GM12878 (cell line): ENCODE data around the gene CLEC2A. TPM values are rescaled to one million over a fixed set of nuclear protein-coding genes. Genes with fewer than 3 reads are reported as not detected.

Source experiments
- ATAC-seq: fragments of 200-7000 bp; cut with Tn5 transposase; 3 replicates; pipeline ENCODE4 v1.9.1; 2020; ENCODE audit warnings: mild to moderate bottlenecking, moderate library complexity
- BruUV-seq: library from RNA; stranded (reverse); fragments of 400-500 nt; replicated peaks from 2 replicates; lab custom pipeline; 2021; lab: Mats Ljungman, UMichigan
- CTCF ChIA-PET: fragments of 300-600 bp; sonication (Branson Sonifier 250); formaldehyde crosslinking; extraction: SDS; loops from one replicate; lab custom pipeline; 2021; ENCODE audit warnings: inconsistent platforms; lab: Yijun Ruan, JAX
- POLR2A ChIA-PET: fragments of 350-600 bp; formaldehyde crosslinking; extraction: SDS; loops from one replicate; lab custom pipeline; 2021; ENCODE audit warnings: inconsistent platforms; lab: Charles Lee
- RAD21 ChIA-PET: fragments of 300-600 bp; sonication (Branson Sonifier 250); formaldehyde crosslinking; loops from one replicate; lab custom pipeline; 2023; ENCODE audit warnings: antibody characterized with exemption; ENCODE audit not compliant: unreplicated experiment; lab: Charles Lee
- SMC1A ChIA-PET: fragments of 300-600 bp; sonication (Branson Sonifier 250); formaldehyde crosslinking; loops from one replicate; lab custom pipeline; 2023; ENCODE audit not compliant: unreplicated experiment, uncharacterized antibody; lab: Charles Lee
- DNase-seq: peaks from one replicate; pipeline ENCODE4 v3.0.0-alpha.2; 2011; ENCODE audit warnings: low read depth, low spot score
- FAIRE-seq: peaks from 3 replicates; lab custom pipeline; 2011; peaks lifted over from hg19 to GRCh38; lab: Jason Lieb, UNC
- H2AFZ ChIP-seq: 2 replicates; pipeline ENCODE4 v1.6.0; 2011; ENCODE audit warnings: low read depth, low read length, control low read depth; ENCODE audit not compliant: control insufficient read depth
- H3K27ac ChIP-seq: 2 replicates; pipeline ENCODE4 v1.5.1; 2011; ENCODE audit warnings: control low read depth; ENCODE audit not compliant: control insufficient read depth, insufficient read depth
- H3K27me3 ChIP-seq, 2 experiments: replicated peaks in 1 of 2; 2 replicates each; pipeline versions ENCODE4 v1.6.0 to v1.6.1; 2011; ENCODE audit warnings: low read length in 1 of 2; ENCODE audit not compliant: control insufficient read depth in 2 of 2, insufficient read depth in 2 of 2
- H3K36me3 ChIP-seq, 2 experiments: 2 replicates each; pipeline ENCODE4 v1.5.1; 2011; ENCODE audit warnings: low read length in 1 of 2; ENCODE audit not compliant: control insufficient read depth in 2 of 2, insufficient read depth in 2 of 2
- H3K4me1 ChIP-seq: 2 replicates; pipeline ENCODE4 v1.6.1; 2011; ENCODE audit warnings: mild to moderate bottlenecking, low read length, moderate library complexity, mixed read lengths; ENCODE audit not compliant: control insufficient read depth, insufficient read depth
- H3K4me2 ChIP-seq: 2 replicates; pipeline ENCODE4 v1.6.0; 2011; ENCODE audit warnings: control low read depth; ENCODE audit not compliant: control insufficient read depth, insufficient read depth
- H3K4me3 ChIP-seq: fragments of 200-600 bp; sonication (generic); 2 replicates; pipeline ENCODE4 v1.5.1; 2016
- H3K79me2 ChIP-seq: 2 replicates; pipeline ENCODE4 v1.6.0; 2011; ENCODE audit warnings: low read length; ENCODE audit not compliant: control insufficient read depth, insufficient read depth
- H3K9ac ChIP-seq: 2 replicates; pipeline ENCODE4 v1.8.0; 2011; ENCODE audit warnings: low read length, control low read depth, mixed read lengths; ENCODE audit not compliant: control insufficient read depth, insufficient read depth
- H3K9me3 ChIP-seq: replicated peaks from 3 replicates; pipeline ENCODE4 v1.5.1; 2011; ENCODE audit warnings: mild to moderate bottlenecking, low read length; ENCODE audit not compliant: control insufficient read depth, insufficient read depth
- H4K20me1 ChIP-seq: 2 replicates; pipeline ENCODE4 v1.6.0; 2011; ENCODE audit not compliant: control insufficient read depth, insufficient read depth
- ATF7 ChIP-seq: fragments of 450-650 bp; IDR thresholded peaks from 2 replicates; pipeline ENCODE4 v1.6.1; 2016; ENCODE audit warnings: low read depth, mild to moderate bottlenecking
- BHLHE40 ChIP-seq, 2 experiments: fragments of 450-650 bp in 1 of 2; IDR thresholded peaks; 2 replicates each; pipeline ENCODE4 v1.6.1; 2011 to 2017; ENCODE audit warnings: low read depth in 2 of 2, borderline replicate concordance in 1 of 2, improper control_type of control experiment in 1 of 2, low read length in 1 of 2, mild to moderate bottlenecking in 1 of 2
- CREB1 ChIP-seq: IDR thresholded peaks from 2 replicates; pipeline ENCODE4 v1.6.1; 2012; ENCODE audit warnings: low read depth, mild to moderate bottlenecking, inconsistent platforms
- HCFC1 ChIP-seq: fragments of 150-350 bp; IDR thresholded peaks from 2 replicates; pipeline ENCODE4 v1.6.1; 2014; ENCODE audit warnings: low read length
- KLF5 ChIP-seq: fragments of 450-650 bp; IDR thresholded peaks from 2 replicates; pipeline ENCODE4 v1.6.1; 2014; ENCODE audit warnings: mild to moderate bottlenecking; ENCODE audit not compliant: partially characterized antibody
- RCOR1 ChIP-seq: conservative IDR thresholded peaks from 2 replicates; pipeline ENCODE4 v1.6.1; 2012; ENCODE audit warnings: low read depth, low read length, improper control_type of control experiment
- SIX5 ChIP-seq: IDR thresholded peaks from 2 replicates; pipeline ENCODE4 v1.6.1; 2011; ENCODE audit warnings: mild to moderate bottlenecking, low read depth, low read length, moderate library complexity; ENCODE audit not compliant: severe bottlenecking
- SMAD1 ChIP-seq: fragments of 450-650 bp; IDR thresholded peaks from 2 replicates; pipeline ENCODE4 v1.6.1; 2018; ENCODE audit warnings: mild to moderate bottlenecking, low read depth; ENCODE audit not compliant: partially characterized antibody
- SP1 ChIP-seq: IDR thresholded peaks from one replicate; pipeline ENCODE4 v1.6.1; 2011; ENCODE audit warnings: low read depth, low read length
- TAF1 ChIP-seq: IDR thresholded peaks from 2 replicates; pipeline ENCODE4 v1.6.1; 2011; ENCODE audit warnings: mild to moderate bottlenecking, low read depth, low read length, borderline replicate concordance
- YBX1 ChIP-seq: fragments of 450-650 bp; IDR thresholded peaks from 2 replicates; pipeline ENCODE4 v1.6.1; 2016; ENCODE audit warnings: antibody characterized with exemption
- WGBS: methylation state at CpG from one replicate; pipeline ENCODE4 v1.1.6; 2016; ENCODE audit warnings: low lambda C conversion rate; ENCODE audit not compliant: insufficient replicate concordance, insufficient coverage; ENCODE audit errors: missing lambda C conversion rate; 5-methylcytosine and 5-hydroxymethylcytosine counted together
- in situ Hi-C: fragments of 300-500 bp; cut with MboI; formaldehyde crosslinking; loops from 9 replicates; pipeline ENCODE4 v1.14.3; 2018; ENCODE audit warnings: mixed read lengths
- intact Hi-C: fragments of 100-400 bp; cut with micrococcal nuclease; formaldehyde crosslinking; loops from one replicate; pipeline ENCODE4 v1.14.2; 2022; ENCODE audit not compliant: unreplicated experiment
- polyA plus RNA-seq, 11 experiments: library from polyadenylated mRNA; depleted of rRNA in 4 of 11; unstranded in 6 of 11; stranded (reverse) in 5 of 11; fragments of >200 nt; fragmentation: Nextera tagmentation in 4 of 11; fragmentation: Illumina TruSeq in 1 of 11; extraction: Ambion mirVana in 4 of 11; extraction: Trizol in 1 of 11; gene quantifications; 1 replicate in 1 of 11; 2 replicates in 10 of 11; pipeline versions ENCODE4 v1.2.1 to v1.2.3, GENCODE V29; 2011 to 2016; ENCODE audit warnings: inconsistent platforms in 2 of 11, missing spikeins in 2 of 11, low read depth in 1 of 11
- total RNA-seq, 4 experiments: library from RNA; depleted of rRNA in 3 of 4; stranded (reverse); fragments of >200 nt in 3 of 4; fragmentation: Illumina TruSeq in 1 of 4; extraction: Trizol in 1 of 4; gene quantifications; 2 replicates each; pipeline versions ENCODE4 v1.2.1 to v1.2.3, GENCODE V29; 2013 to 2021
- TF ChIP-seq, protein P1 (sequence below), 3 experiments: IDR thresholded peaks in 2 of 3; conservative IDR thresholded peaks in 1 of 3; 2 replicates each; pipeline ENCODE4 v1.5.1; 2011; ENCODE audit warnings: low read depth in 3 of 3, low read length in 3 of 3, mild to moderate bottlenecking in 3 of 3, control low read depth in 2 of 3, moderate library complexity in 2 of 3, inconsistent platforms in 1 of 3, mixed read lengths in 1 of 3; ENCODE audit not compliant: control insufficient read depth in 2 of 3, insufficient read depth in 1 of 3; ENCODE audit errors: extremely low read depth in 1 of 3
- TF ChIP-seq, protein P2 (sequence below): IDR thresholded peaks from 2 replicates; pipeline ENCODE4 v1.6.1; 2011; ENCODE audit warnings: low read depth, low read length, improper control_type of control experiment, borderline replicate concordance

The CLEC2A gene
- total and polyA plus RNA-seq, 10 of the 15 experiments (the other 5 are each of a cell fraction or from before 2014, with no cell fraction given): not detected

- peak; percentile 51; the same call in 1 of the 2 replicates for TF ChIP-seq ATF7
- TF ChIP-seq BHLHE40 (IDR thresholded peaks at IDR 0.05; ENCODE audit: borderline replicate concordance in 1 of 2, low read depth in 2 of 2, low read length in 1 of 2): peak; percentile 70 to 72; a peak in 3 of 4 replicates
These were observed 62.6 kb downstream of the CLEC2A start, which contains the start of gene CLEC2B (continued) for GRCh38 chr12:9869307-9870161.

- peak overlapping the region; percentile 84 for H3K4me2 ChIP-seq
- TF ChIP-seq TAF1 (no peak), SIX5 (no peak), YBX1 (no peak), CREB1 (no peak), KLF5 (no peak), SMAD1 (no peak), HCFC1 (no peak), RCOR1 (no peak), SP1 (no peak)
- TF ChIP-seq, protein P1, sequence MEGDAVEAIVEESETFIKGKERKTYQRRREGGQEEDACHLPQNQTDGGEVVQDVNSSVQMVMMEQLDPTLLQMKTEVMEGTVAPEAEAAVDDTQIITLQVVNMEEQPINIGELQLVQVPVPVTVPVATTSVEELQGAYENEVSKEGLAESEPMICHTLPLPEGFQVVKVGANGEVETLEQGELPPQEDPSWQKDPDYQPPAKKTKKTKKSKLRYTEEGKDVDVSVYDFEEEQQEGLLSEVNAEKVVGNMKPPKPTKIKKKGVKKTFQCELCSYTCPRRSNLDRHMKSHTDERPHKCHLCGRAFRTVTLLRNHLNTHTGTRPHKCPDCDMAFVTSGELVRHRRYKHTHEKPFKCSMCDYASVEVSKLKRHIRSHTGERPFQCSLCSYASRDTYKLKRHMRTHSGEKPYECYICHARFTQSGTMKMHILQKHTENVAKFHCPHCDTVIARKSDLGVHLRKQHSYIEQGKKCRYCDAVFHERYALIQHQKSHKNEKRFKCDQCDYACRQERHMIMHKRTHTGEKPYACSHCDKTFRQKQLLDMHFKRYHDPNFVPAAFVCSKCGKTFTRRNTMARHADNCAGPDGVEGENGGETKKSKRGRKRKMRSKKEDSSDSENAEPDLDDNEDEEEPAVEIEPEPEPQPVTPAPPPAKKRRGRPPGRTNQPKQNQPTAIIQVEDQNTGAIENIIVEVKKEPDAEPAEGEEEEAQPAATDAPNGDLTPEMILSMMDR (IDR thresholded peaks at IDR 0.05 in 2 of 3, conservative IDR thresholded peaks at IDR 0.05 in 1 of 3; ENCODE audit: control insufficient read depth in 2 of 3, extremely low read depth in 1 of 3, insufficient read depth in 1 of 3, low read depth in 3 of 3, low read length in 3 of 3): no peak
- TF ChIP-seq, protein P2, sequence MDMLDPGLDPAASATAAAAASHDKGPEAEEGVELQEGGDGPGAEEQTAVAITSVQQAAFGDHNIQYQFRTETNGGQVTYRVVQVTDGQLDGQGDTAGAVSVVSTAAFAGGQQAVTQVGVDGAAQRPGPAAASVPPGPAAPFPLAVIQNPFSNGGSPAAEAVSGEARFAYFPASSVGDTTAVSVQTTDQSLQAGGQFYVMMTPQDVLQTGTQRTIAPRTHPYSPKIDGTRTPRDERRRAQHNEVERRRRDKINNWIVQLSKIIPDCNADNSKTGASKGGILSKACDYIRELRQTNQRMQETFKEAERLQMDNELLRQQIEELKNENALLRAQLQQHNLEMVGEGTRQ: no peak
- 1% methylated on average over 4 of the region's 4 CpGs for WGBS
- peak overlapping the region; percentile 54; the same call in 1 of the 2 replicates for H3K27ac ChIP-seq
- H3K36me3 ChIP-seq: no peaks in the 10 kb centered on the region
- ATAC-seq (no peak), FAIRE-seq (no peak), DNase-seq (no peak)
- peak overlapping the region; percentile 58 for H3K4me3 ChIP-seq
- H3K27me3 ChIP-seq: no peaks in the 10 kb centered on the region
- ChIA-PET POLR2A (interaction anchor here (1.4 kb wide), 1 partner anchor 110 kb away, joined by 6 read pairs; no protein-coding TSS in a partner anchor), RAD21 (interaction anchor here (0.6 to 1.6 kb wide), 5 partner anchors 70 to 126 kb away, joined by 3 to 6 read pairs (median 3); partner anchors contain the start of gene CD69), SMC1A (interaction anchor here (0.8 to 1.3 kb wide), 3 partner anchors 14 to 114 kb away, joined by 3 read pairs; no protein-coding TSS in a partner anchor), CTCF (interaction anchor here (1.0 to 3.1 kb wide), 3 partner anchors 21 to 118 kb away, joined by 3 to 7 read pairs (median 4); no protein-coding TSS in a partner anchor)
- in situ Hi-C loops: no loop called here
- intact Hi-C loops: loop anchor here (5.0 kb wide), 1 partner anchor 117 kb away; no protein-coding TSS in a partner anchor
- peak overlapping the region; percentile 51; the same call in 1 of the 2 replicates for H3K9ac ChIP-seq
- BruUV-seq: no TSS peak
- H3K79me2 ChIP-seq: peaks cover 12% of the 10 kb centered on the region
- peak overlapping the region; percentile 44 for H2AFZ ChIP-seq
- H4K20me1 ChIP-seq: no peaks in the 10 kb centered on the region
- no peaks in the 10 kb centered on the region for H3K4me1 ChIP-seq
- H3K9me3 ChIP-seq: no peaks in the 10 kb centered on the region
These were observed 63.2 kb downstream of the CLEC2A start for GRCh38 chr12:9868951-9869306.
